Middle frontal gyrus (tissue), 1 donor: ENCODE results near the gene ABHD17A.

Source experiments
- DNase-seq: peaks from one replicate; pipeline ENCODE4 v3.0.0-alpha.2; 2015; ENCODE audit warnings: low spot score; ENCODE audit errors: extremely low spot score

The ABHD17A gene

DNA sequence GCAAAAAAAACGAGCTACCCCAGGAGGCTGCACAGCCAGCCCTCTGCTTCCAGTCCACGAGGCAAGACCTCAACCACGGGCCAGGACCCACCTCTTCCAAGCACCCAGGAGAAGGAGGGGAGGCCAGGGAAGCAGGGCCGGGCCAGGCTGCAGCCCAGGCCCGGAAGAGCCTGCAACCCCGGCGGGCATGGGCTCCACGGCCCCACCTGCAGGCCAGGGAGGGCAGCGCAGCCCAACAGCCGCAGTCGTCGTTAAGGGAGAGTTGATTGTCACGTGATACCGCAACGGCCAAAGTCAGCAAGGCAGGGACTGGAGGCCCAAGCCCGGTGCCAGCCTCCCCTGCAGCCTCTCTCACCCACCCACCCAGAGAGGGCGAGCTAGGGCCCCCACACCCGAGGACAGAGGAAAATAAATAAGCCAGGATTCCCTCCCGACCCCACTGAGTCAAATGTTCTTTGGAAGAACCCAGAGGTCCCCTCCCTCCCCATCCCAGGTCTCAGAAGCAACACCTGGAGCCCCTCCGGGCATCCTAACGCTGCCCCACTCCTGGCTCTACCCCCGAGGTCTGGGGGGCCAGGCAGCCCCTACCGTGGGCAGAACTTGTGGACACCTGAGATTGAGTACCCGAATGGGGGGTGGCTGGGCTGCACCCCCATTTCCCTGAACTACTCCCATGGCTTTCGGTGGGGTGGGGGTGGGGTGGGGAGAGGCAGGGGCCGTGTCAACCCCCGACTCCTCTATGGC, 31.8 kb downstream of the ABHD17A start:
- DNase-seq: no peak

DNA sequence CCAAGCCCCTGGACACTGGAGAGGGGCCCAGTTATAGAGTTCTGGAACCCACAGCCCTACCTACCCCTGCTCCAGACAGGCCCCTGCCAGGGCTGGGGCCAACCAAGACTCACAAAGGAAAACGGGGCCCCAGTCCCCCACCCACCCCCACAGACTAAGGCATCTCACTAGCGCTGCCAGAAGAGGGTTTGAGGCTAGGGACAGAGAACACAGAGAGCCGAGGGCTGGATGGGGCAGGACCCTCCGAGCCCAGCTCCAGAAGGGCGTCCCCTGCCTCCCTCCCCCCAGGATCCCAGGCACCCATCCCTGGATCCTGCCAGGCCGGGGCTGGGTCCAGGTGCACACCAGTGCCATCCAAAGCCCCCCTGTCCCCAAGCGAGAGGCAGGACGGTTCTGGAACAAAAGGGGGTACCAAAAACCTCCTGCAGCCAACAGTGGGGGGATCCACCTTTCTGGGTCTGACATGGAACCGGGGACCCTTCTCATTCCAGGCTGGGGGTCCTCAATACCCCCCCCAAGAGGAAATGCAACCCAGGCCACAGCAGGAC, 32.6 kb downstream of the ABHD17A start:
- no peak for DNase-seq

DNA sequence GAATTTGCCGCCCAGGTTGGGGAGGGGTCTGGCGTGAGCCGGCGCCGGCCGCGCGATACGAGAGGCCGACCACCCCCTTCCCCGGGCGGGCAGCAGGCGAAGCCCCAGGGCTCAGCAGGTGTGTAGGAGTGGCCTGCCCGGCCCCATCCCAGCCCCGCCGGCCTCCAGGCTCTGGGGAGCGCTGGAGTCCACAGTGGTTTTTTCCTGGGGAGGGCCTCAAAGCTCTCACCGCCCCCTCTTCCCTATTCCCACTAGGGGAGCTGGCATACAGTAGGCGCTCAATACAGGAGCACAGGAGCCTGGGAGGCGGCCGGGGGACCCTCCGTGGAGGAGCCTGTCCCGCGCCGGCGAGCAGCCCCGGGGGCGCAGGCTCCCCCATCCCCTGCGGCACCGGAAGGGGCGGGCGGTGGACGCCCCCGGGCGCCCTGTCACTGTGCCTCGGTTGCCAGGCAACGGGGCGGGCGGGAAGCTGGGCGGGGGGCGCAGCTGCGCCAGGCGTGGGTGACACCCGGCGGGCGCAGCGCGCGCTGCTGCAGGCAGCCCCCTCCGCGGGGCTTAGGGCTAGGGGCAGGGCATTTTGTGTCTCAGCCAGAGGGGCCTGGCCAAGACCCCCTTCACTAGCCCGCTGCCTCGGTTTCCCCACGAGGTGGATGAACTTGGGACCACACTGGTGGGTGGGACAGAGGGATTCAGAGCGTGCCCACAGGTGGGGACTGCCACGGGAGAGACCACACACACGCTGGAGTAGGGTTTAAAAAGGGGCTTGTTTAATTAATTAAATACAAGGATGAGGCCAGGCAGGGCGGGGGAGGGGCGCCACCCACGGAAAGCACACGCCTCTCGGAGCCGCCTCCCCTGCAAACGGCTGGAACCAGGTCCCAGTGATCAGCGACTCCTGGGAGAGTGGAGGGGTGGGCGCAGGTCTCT, 33.4 kb downstream of the ABHD17A start:
- DNase-seq: no peak

DNA sequence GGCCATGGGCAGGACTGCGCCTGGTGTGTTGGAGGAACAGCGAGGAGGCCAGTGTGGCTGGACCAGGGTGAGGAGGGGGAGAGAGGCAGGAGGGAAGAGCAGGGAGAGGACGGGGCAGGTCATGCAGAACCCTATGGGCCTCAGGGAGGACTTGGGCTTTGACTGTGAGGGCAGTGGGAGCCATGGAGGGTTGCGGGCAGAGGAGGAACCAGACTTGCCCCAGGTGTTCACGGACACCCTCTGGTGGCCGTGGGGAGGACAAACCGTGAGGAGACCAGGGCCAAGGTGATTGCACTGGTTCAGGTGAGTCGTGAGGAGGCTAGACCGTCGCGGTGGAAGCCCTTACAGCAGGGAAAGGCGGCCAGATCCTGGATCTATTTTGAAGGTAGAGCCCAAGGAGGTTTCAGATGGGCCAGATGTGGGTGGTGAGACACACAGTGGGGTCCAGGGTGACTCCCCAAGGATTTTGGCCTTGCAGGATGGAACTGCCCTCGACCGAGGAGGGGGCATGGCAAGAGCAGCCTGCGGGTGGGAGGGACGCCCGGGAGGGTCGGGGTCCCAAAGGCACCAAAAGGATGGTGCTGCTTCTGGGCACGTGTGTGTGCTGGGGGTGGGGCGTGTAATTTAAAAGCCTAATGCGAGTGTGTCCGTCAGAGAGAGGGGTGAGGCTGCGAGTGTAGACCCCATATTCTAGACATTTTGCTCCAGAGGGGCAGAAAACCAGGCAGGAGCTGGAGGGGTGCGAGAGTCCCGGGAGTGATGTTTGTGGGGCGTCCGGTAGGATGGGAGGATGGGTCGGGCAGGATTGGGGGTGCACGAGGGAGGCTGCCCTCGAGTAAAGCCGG, 34.3 kb downstream of the ABHD17A start:
- DNase-seq: no peak

DNA sequence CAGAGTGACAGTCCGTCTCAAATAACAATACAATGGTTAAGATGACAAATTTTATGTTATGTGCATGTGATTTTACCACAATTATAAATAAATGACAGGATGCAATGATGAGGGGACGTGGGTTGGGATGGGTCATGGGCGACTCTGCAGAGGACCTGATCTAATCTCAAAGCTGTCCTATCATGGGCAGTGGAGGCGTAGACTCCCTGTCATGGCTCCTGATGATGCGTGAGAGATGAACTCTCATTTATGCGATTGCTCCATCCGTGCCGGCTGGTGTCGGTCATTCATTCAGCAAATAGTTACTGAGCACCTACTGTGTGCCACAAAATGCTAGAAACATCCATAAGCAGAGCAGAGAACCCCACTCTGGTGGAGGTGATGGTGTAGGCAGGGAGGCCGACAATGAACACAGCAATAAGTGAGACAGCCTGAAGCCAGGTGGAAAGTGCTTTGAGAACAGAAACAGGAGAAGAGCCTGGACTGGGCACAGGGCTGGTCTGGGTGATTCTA, 35.4 kb downstream of the ABHD17A start:
- no peak for DNase-seq

DNA sequence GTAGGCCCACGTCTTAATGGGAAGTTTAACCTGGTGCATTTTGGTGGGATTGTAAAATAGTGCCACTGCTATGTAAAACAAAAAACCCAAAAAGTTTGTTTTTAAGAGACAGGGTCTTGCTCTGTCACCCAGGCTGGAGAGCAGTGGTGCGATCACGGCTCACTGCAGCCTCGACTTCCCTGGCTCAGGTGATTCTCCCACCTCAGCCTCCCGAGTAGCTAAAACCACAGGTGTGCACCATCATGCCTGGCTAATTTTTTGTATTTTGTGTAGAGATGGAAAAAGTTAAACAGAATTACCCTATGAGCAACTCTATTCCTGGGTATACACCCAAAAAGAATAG, 36.2 kb downstream of the ABHD17A start:
- no peak for DNase-seq

- DNase-seq: peak; percentile 88
Measured at GRCh38 chr19:1848399-1849131, 36.7 kb downstream of the ABHD17A start, which contains the start of gene REXO1. REXO1 (minus strand) TSS chr19:1848483; CDS start chr19:1848358, 125 bp downstream.

DNA sequence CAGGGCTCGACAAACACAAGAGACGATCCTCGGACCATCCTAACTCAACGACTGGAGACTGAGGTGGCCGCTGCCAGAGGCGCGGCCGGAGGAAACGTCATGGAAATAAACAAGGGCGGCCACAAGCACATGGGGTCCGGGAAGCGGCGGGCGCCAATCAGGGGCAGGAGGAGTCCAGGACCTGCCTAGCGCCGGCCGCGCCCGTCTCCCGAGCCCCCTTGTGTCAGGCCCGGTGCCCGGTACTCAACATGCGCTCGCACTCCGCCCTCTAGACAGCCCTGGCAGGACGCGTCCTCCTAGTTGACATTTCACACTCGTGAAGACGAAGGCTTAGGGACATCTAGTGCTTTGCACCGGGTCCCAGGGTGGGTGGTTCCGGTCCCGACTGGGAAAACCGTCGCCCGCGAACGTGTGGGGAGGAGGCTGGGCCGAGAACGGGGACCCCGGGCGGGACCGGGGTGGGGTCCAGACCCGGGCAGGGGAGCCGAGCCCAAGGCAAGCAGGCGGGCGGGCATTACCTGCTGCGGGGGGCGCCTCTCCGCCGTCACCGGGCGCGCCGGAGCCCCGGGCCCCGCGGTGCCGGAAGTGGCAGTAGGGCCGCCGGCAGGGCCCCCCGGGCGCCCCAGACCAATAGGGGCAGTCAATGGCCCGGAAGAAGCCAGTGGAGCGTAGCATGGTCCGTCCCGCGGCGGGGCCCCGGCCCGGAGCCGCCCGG, 37.5 kb downstream of the ABHD17A start:
- no peak for DNase-seq

GRCh38 chr19:1847348-1847683, 38.0 kb downstream of the ABHD17A start:
- no peak for DNase-seq

GRCh38 chr19:1846517-1847204, 38.6 kb downstream of the ABHD17A start:
- DNase-seq: no peak

GRCh38 chr19:1845642-1846041, 39.7 kb downstream of the ABHD17A start:
- no peak for DNase-seq

DNA sequence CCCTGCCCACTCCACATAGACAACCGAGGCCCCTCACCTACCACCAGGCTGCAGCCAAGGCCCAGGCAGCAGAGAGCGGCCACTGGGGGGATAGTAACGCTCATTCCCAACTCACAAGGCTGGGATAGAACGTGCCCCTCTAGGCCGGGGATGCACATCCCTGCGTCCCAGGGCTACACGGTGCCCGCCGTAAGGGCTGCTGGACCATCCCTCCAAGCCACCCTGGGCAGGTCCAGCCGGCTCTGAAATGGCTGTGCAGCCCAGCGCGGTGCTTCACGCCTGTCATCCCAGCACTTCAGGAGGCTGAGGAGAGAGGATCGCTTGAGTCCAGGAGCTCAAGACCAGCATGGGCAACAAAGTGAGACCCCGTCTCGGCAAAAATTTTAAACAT, 40.2 kb downstream of the ABHD17A start:
- no peak for DNase-seq

DNA sequence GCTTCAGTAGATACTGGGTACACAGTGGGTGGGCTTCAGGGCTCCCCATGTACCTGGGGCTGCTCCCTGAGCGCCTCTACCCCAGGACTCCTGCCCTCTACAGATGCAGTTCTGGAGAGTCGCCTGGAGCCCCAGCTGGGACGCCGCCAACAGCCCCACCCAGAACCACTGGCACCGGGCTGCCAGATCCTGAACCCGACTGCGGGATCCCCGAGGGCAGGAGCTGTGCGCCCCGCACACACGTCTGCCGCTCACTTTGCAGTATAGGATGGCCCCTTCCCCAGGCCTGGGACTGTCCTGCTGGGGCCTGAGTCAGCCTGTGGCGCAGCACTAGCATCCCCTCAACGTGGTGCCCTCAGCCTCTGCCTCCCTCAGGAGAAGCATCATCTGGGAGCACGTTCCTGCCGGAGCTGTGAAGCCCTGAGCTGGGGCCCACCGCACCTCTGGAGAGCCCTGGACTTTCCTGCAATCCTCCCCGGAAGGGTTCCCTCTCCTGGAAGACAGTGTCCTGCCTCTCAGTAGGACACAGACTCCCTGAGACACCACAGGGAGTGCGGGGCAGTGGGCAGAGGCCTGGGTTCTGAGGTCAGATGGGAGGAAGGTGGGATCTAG, 40.7 kb downstream of the ABHD17A start:
- DNase-seq: no peak

GRCh38 chr19:1843646-1844394, 41.5 kb downstream of the ABHD17A start:
- DNase-seq: no peak

GRCh38 chr19:1843116-1843515, 42.2 kb downstream of the ABHD17A start:
- DNase-seq: no peak

GRCh38 chr19:1841209-1841924, 43.9 kb downstream of the ABHD17A start:
- no peak for DNase-seq

GRCh38 chr19:1840541-1841115, 44.7 kb downstream of the ABHD17A start:
- DNase-seq: no peak
